Measurements from ENCODE around the gene STK24. TPM values are rescaled to one million over a fixed set of nuclear protein-coding genes. Genes with fewer than 3 reads are reported as not detected.

The STK24 gene
- total and polyA plus RNA-seq, 2 experiments from 2014 or later, result 83.3 to 98.0 TPM

GRCh38 chr13:98466634-98467236, 110.2 kb downstream of the STK24 start:
- Histone ChIP-seq H3K4me3 (no peak overlapping the region), H3K27ac (no peak overlapping the region), H3K27me3 (no peaks in the 10 kb centered on the region), H3K36me3 (peaks cover 8% of the 10 kb centered on the region), H3K9me3 (ENCODE audit: low read depth) (no peaks in the 10 kb centered on the region), H3K4me1 (ENCODE audit: low read depth) (peaks cover 5% of the 10 kb centered on the region)
- DNase-seq (ENCODE audit: low read depth in 1 of 2, low spot score in 1 of 2), result peak; percentile 52 to 53
- peak; percentile 72 for TF ChIP-seq CTCF (IDR thresholded peaks at IDR 0.05; ENCODE audit: low read depth, low read length)

GRCh38 chr13:98462946-98463345, 114.0 kb downstream of the STK24 start:
- Histone ChIP-seq H3K36me3 (peaks cover 16% of the 10 kb centered on the region), H3K27me3 (no peaks in the 10 kb centered on the region), H3K4me3 (no peak overlapping the region), H3K9me3 (ENCODE audit: low read depth) (no peaks in the 10 kb centered on the region), H3K4me1 (ENCODE audit: low read depth) (no peaks in the 10 kb centered on the region), H3K27ac (peak overlapping the region; percentile 13)
- no peak for DNase-seq (ENCODE audit: low read depth in 1 of 2, low spot score in 1 of 2)
- TF ChIP-seq CTCF (IDR thresholded peaks at IDR 0.05; ENCODE audit: low read depth, low read length), result no peak

- H3K4me3 ChIP-seq, result no peak overlapping the region
- H3K36me3 ChIP-seq, result peaks cover 20% of the 10 kb centered on the region
Observed at GRCh38 chr13:98462241-98462882, 114.5 kb downstream of the STK24 start.

GRCh38 chr13:98461486-98462240, 115.2 kb downstream of the STK24 start:
- DNase-seq (ENCODE audit: low read depth in 1 of 2, low spot score in 1 of 2), result no peak
- Histone ChIP-seq H3K27ac (no peak overlapping the region), H3K4me3 (no peak overlapping the region), H3K9me3 (ENCODE audit: low read depth) (no peaks in the 10 kb centered on the region), H3K4me1 (ENCODE audit: low read depth) (no peaks in the 10 kb centered on the region), H3K27me3 (no peaks in the 10 kb centered on the region), H3K36me3 (peaks cover 21% of the 10 kb centered on the region)
- TF ChIP-seq CTCF (IDR thresholded peaks at IDR 0.05; ENCODE audit: low read depth, low read length), result no peak

More at GRCh38 chr13:98462241-98462882, 114.5 kb downstream of the STK24 start:
- no peak for TF ChIP-seq CTCF (IDR thresholded peaks at IDR 0.05; ENCODE audit: low read depth, low read length)
- Histone ChIP-seq H3K27ac (peak overlapping the region; percentile 13), H3K9me3 (ENCODE audit: low read depth) (no peaks in the 10 kb centered on the region), H3K4me1 (ENCODE audit: low read depth) (no peaks in the 10 kb centered on the region), H3K27me3 (no peaks in the 10 kb centered on the region)
- no peak for DNase-seq (ENCODE audit: low read depth in 1 of 2, low spot score in 1 of 2)

GRCh38 chr13:98460516-98460915, 116.4 kb downstream of the STK24 start:
- Histone ChIP-seq H3K4me1 (ENCODE audit: low read depth) (no peaks in the 10 kb centered on the region), H3K9me3 (ENCODE audit: low read depth) (no peaks in the 10 kb centered on the region), H3K27me3 (no peaks in the 10 kb centered on the region), H3K36me3 (peaks cover 20% of the 10 kb centered on the region), H3K27ac (no peak overlapping the region), H3K4me3 (no peak overlapping the region)
- DNase-seq (ENCODE audit: low read depth in 1 of 2, low spot score in 1 of 2), result no peak
- TF ChIP-seq CTCF (IDR thresholded peaks at IDR 0.05; ENCODE audit: low read depth, low read length), result no peak
